ENCODE results near the gene HOXA4.

The HOXA4 gene

GRCh38 chr7:27126596-27127327 lies 3.8 kb downstream of the HOXA4 start:
- H3K4me3 ChIP-seq (ENCODE audit: low read length) = no peak overlapping the region
- H3K79me2 ChIP-seq (ENCODE audit: control insufficient read depth, low read length) = no peaks in the 10 kb centered on the region
- H3K9me3 ChIP-seq (ENCODE audit: control insufficient read depth, insufficient read depth, low read length) = no peaks in the 10 kb centered on the region
- no peaks in the 10 kb centered on the region for H4K20me1 ChIP-seq (ENCODE audit: control insufficient read depth, insufficient read depth, low read depth, low read length)
- no peak overlapping the region for H3K27ac ChIP-seq (ENCODE audit: low read depth, low read length)
- H3K27me3 ChIP-seq (ENCODE audit: control insufficient read depth, low read length) = peaks cover 30% of the 10 kb centered on the region
- no peaks in the 10 kb centered on the region for H3K9me2 ChIP-seq (replicated peaks; ENCODE audit: control insufficient read depth, low read length)
- no peak for TF ChIP-seq EZH2phosphoT487 (IDR thresholded peaks at IDR 0.05; ENCODE audit: borderline replicate concordance, low read length)
- TF ChIP-seq CTCF (IDR thresholded peaks at IDR 0.05; ENCODE audit: low read depth, low read length, poor library complexity, severe bottlenecking) = no peak
- H3K4me1 ChIP-seq (ENCODE audit: control insufficient read depth, low read length) = no peaks in the 10 kb centered on the region
- no peak overlapping the region for H3K4me2 ChIP-seq (ENCODE audit: low read length)
- no peaks in the 10 kb centered on the region for H3F3A ChIP-seq (ENCODE audit: control insufficient read depth, insufficient read depth)
- H3K36me3 ChIP-seq (ENCODE audit: control insufficient read depth, low read length) = no peaks in the 10 kb centered on the region

- H3K79me2 ChIP-seq (ENCODE audit: control insufficient read depth, low read length) = no peaks in the 10 kb centered on the region
- H3K9me3 ChIP-seq (ENCODE audit: control insufficient read depth, insufficient read depth, low read length) = no peaks in the 10 kb centered on the region
- H3K4me1 ChIP-seq (ENCODE audit: control insufficient read depth, low read length) = no peaks in the 10 kb centered on the region
- H3F3A ChIP-seq (ENCODE audit: control insufficient read depth, insufficient read depth) = no peaks in the 10 kb centered on the region
- no peaks in the 10 kb centered on the region for H3K9me2 ChIP-seq (replicated peaks; ENCODE audit: control insufficient read depth, low read length)
- no peaks in the 10 kb centered on the region for H3K36me3 ChIP-seq (ENCODE audit: control insufficient read depth, low read length)
- no peaks in the 10 kb centered on the region for H4K20me1 ChIP-seq (ENCODE audit: control insufficient read depth, insufficient read depth, low read depth, low read length)
- TF ChIP-seq CTCF (IDR thresholded peaks at IDR 0.05; ENCODE audit: low read depth, low read length, poor library complexity, severe bottlenecking) = no peak
- TF ChIP-seq EZH2phosphoT487 (IDR thresholded peaks at IDR 0.05; ENCODE audit: borderline replicate concordance, low read length) = no peak
- no peak overlapping the region for H3K27ac ChIP-seq (ENCODE audit: low read depth, low read length)
- peaks cover 30% of the 10 kb centered on the region for H3K27me3 ChIP-seq (ENCODE audit: control insufficient read depth, low read length)
- no peak overlapping the region for H3K4me3 ChIP-seq (ENCODE audit: low read length)
- H3K4me2 ChIP-seq (ENCODE audit: low read length) = no peak overlapping the region
Observed at GRCh38 chr7:27125986-27126394, 4.6 kb downstream of the HOXA4 start.

GRCh38 chr7:27124902-27125689 lies 5.5 kb downstream of the HOXA4 start:
- Histone ChIP-seq H3K4me2 (ENCODE audit: low read length) (no peak overlapping the region), H3F3A (ENCODE audit: control insufficient read depth, insufficient read depth) (no peaks in the 10 kb centered on the region), H3K9me2 (replicated peaks; ENCODE audit: control insufficient read depth, low read length) (no peaks in the 10 kb centered on the region), H3K27me3 (ENCODE audit: control insufficient read depth, low read length) (peaks cover 30% of the 10 kb centered on the region), H3K4me3 (ENCODE audit: low read length) (no peak overlapping the region), H3K79me2 (ENCODE audit: control insufficient read depth, low read length) (no peaks in the 10 kb centered on the region), H3K9me3 (ENCODE audit: control insufficient read depth, insufficient read depth, low read length) (no peaks in the 10 kb centered on the region), H3K27ac (ENCODE audit: low read depth, low read length) (no peak overlapping the region), H3K4me1 (ENCODE audit: control insufficient read depth, low read length) (no peaks in the 10 kb centered on the region), H3K36me3 (ENCODE audit: control insufficient read depth, low read length) (no peaks in the 10 kb centered on the region), H4K20me1 (ENCODE audit: control insufficient read depth, insufficient read depth, low read depth, low read length) (no peaks in the 10 kb centered on the region)
- TF ChIP-seq EZH2phosphoT487 (IDR thresholded peaks at IDR 0.05; ENCODE audit: borderline replicate concordance, low read length) (no peak), CTCF (IDR thresholded peaks at IDR 0.05; ENCODE audit: low read depth, low read length, poor library complexity, severe bottlenecking) (no peak)

All from DOHH2 (cell line).